Erythroblast (primary cell): Measurements from ENCODE around the gene ARL5A.

Source experiments
- GATA1 ChIP-seq: IDR thresholded peaks from 2 replicates; pipeline ENCODE4 v1.6.1; 2011; ENCODE audit warnings: low read depth, mild to moderate bottlenecking, control low read depth, low read length, moderate library complexity
- POLR2A ChIP-seq: IDR thresholded peaks from 2 replicates; pipeline ENCODE4 v1.6.1; 2011; ENCODE audit warnings: mild to moderate bottlenecking, low read length

DNA sequence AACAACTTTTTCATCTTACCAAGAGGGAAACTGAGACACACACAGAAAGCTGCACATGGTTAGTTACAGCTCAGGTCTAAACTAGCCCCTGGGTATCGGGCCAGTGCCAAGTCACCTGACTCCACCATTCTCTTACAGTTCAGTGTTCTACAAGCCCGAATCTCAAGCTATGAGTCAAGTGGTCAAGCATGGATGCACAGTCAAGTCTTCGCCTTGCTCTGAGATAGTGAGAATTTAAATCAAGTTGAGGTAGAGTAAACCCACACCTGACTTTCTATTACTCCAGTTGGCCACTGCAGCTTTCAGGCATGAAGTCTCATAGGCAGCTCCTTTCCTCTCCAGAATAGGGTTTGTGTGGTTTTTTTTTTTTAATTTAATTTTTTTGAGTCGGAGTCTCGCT is 34.5 kb upstream of the ARL5A start:
- TF ChIP-seq POLR2A (no peak), GATA1 (no peak)
